Occipital lobe (tissue), 3 donors: Measurements from ENCODE around the gene UGT2A2. TPM values are rescaled to one million over a fixed set of nuclear protein-coding genes. Genes with fewer than 3 reads are reported as not detected.

Source experiments
- DNase-seq: peaks from one replicate; lab custom pipeline; 2025; lab: John Stamatoyannopoulos, UW
- small RNA-seq: library from RNA; depleted of rRNA; stranded (forward); fragments of <200 nt; gene quantifications from one replicate; pipeline ENCODE3, GENCODE V24; 2014
- total RNA-seq: library from RNA; depleted of rRNA; stranded (reverse); fragments of >200 nt; gene quantifications from one replicate; pipeline ENCODE4 v1.2.3, GENCODE V29; 2014

The UGT2A2 gene
- total RNA-seq, 1 donor from 2014 or later: not detected

DNA sequence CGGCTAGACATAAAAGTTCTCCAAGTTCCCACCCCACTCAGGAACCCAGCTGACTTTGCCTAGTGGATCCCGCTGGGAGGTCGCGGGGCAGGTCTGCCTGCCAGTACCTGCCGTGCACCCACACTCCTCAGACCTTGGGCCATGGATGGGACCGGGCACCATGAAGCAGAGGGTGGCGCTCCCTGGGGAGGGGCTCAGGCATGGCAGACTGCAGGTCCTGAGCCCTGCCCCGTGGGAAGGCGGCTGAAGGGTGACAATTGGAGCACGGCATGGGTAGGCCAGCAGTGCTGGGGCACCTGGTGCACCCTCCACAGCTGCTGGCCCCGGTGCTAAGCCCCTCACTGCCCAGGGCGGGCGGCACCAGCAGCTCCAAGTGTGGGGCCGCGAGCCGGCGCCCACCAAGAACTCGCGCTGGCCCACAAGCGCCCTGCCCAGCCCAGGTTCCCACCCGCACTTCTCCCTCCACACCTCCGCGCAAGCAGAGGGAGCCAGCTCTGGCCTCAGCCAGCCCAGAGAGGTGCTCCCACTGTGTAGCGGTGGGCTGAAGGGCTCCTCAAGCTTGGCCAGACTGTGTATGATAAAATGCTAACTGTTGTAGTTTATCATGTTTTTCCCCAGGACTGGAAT is 63.1 kb downstream of the UGT2A2 start:
- no peak for DNase-seq

DNA sequence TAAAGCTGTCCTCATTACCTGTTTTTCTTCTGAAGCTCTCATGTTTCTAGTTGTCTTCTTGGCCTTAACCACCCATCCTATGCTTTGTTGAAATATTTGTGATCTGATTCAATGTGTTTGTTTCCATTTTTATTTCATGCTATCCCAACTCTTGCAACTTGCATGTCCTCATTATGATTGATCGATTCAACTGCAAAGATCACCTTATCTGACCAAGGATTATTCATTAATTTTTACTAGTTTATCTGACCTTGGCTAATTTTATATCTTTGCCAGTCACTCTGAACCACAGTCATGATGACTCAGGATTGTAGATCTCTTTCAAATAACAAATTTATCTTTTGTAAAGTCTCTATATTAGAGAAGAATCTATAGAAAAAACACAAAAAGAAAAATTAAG is 70.7 kb downstream of the UGT2A2 start:
- DNase-seq: no peak

DNA sequence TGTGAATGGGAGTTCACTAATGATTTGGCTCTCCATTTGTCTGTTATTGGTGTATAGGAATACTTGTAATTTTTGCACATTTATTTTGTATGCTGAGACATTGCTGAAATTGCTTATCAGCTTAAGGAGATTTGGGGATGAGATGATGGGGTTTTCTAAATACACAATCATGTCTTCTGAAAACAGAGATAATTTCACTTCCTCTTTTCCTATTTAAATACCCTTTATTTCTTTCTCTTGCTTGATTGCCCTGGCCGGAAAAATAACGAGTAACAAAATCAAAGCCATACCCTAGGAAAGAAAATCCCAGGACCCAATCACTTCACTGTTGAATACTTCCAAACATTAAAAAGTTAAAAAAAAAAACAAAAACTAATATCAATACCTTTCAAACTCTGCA is 76.0 kb downstream of the UGT2A2 start:
- no peak for DNase-seq

DNA sequence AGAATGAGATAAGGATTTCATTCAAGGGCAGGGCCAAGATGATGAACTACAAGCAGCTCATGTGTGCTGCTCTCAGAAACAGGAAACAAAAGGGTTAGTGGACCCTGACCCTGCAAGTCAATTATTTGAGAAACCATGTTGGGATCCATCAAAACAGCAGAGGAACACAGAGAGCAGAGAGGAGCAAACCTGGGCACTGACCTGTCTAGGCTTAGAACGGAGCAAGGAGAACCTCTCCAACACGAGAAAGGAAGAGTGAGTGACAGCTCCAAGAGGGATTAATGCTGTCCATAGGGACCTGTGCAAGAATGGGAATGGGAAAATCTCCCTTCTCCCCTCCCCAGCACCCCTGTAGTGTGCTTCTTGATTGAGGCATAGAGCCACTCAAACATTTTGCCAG is 89.8 kb downstream of the UGT2A2 start:
- DNase-seq: no peak

DNA sequence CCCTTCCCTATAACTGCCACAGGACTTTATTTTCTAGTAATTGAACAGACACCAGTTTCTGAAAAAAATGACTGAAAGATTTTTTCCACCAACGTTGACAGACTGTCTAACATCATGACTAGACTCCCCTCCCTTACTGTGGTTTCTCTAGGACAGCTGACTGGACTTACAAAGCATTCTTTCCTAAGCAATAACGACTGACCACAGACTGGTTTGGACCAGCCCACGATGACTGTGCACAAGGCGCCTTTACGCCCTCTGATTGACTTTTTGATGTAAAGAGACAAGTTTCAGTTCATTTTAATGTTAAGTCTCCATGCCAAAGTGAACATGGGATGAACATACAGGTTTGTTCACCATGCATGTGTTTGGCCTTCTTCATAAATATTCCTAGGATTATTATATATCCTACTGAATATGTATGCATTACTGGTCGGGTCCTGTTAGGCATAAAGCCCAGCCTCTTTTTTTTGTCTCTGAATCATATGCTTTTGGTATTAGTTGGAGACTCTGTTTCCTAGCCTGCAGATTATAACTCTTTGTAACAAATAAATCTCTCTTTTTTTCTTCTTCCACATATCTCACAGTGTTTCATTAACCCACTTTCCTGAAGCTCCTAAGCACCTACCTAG is 93.2 kb downstream of the UGT2A2 start:
- DNase-seq: no peak

Small RNAs within 50 kb of the gene (small RNA-seq; reads per million reads assigned to genes)
- gene UGT2A2: not detected

Other genes with a start within 250 kb of the UGT2A2 start
- not detected for gene UGT2B4, start 143.7 kb downstream of the UGT2A2 start, total RNA-seq
- gene UGT2A1, start 13.6 kb upstream of the UGT2A2 start, total RNA-seq: not detected
- gene SULT1B1, start 121.0 kb upstream of the UGT2A2 start, total RNA-seq: 0.31 TPM
- gene SULT1E1, start 220.5 kb upstream of the UGT2A2 start, total RNA-seq: 8.4 TPM